Small intestine (tissue), 16 donors: ENCODE measurements around the gene LEF1. TPM values are rescaled to one million over a fixed set of nuclear protein-coding genes. Genes with fewer than 3 reads are reported as not detected.
A peak's percentile ranks its signal among the peaks of the same experiment; 100 is the strongest.

Experiments used
- DNase-seq, 2 donors: peaks; one replicate each; pipeline versions ENCODE4 v3.0.0 to v3.0.0-alpha.2; 2013
- FAIRE-seq: peaks from 2 replicates; lab custom pipeline; 2012; peaks lifted over from hg19 to GRCh38; lab: Jason Lieb, UNC
- H3K27ac ChIP-seq, 3 donors: one replicate each; pipeline ENCODE4 v1.5.1; 2013; ENCODE audit warnings: low read length in 2 of 3, mild to moderate bottlenecking in 2 of 3, control low read depth in 1 of 3, inconsistent platforms in 1 of 3, low read depth in 1 of 3, moderate library complexity in 1 of 3
- H3K27me3 ChIP-seq, 3 donors: one replicate each; pipeline ENCODE4 v1.6.1; 2013; ENCODE audit warnings: low read length in 3 of 3, inconsistent platforms in 1 of 3; ENCODE audit not compliant: control insufficient read depth in 3 of 3, insufficient read depth in 3 of 3
- H3K36me3 ChIP-seq, 3 donors: one replicate each; pipeline ENCODE4 v1.6.1; 2013; ENCODE audit warnings: low read length in 3 of 3, inconsistent platforms in 1 of 3, low read depth in 1 of 3, mild to moderate bottlenecking in 1 of 3, moderate library complexity in 1 of 3; ENCODE audit not compliant: control insufficient read depth in 3 of 3, insufficient read depth in 2 of 3
- H3K4me1 ChIP-seq, 3 donors: one replicate each; pipeline ENCODE4 v1.6.1; 2013; ENCODE audit warnings: low read length in 2 of 3, inconsistent platforms in 1 of 3, low read depth in 1 of 3, mild to moderate bottlenecking in 1 of 3, moderate library complexity in 1 of 3; ENCODE audit not compliant: control insufficient read depth in 3 of 3, insufficient read depth in 2 of 3
- H3K4me3 ChIP-seq, 3 donors: one replicate each; pipeline ENCODE4 v1.5.1; 2013; ENCODE audit warnings: low read length in 3 of 3, control low read depth in 1 of 3, inconsistent platforms in 1 of 3, low read depth in 1 of 3, mild to moderate bottlenecking in 1 of 3, moderate library complexity in 1 of 3
- H3K9me3 ChIP-seq, 2 donors: one replicate each; pipeline ENCODE4 v1.6.1; 2013; ENCODE audit warnings: low read depth in 1 of 2, low read length in 1 of 2; ENCODE audit not compliant: control insufficient read depth in 2 of 2, insufficient read depth in 1 of 2
- WGBS, 3 donors: extraction: QIAGEN DNeasy Blood & Tissue Kit; methylation state at CpG; one replicate each; pipeline ENCODE4 v1.1.7; 2013; 5-methylcytosine and 5-hydroxymethylcytosine counted together
- long read RNA-seq, 10 donors: transcript quantifications; one replicate each; lab custom pipeline, GENCODE V29; 2026
- polyA plus RNA-seq, 4 donors: library from polyadenylated mRNA; stranded (reverse) in 3 of 4; unstranded in 1 of 4; fragments of 200-250 nt in 3 of 4; fragments of 120-200 nt in 1 of 4; gene quantifications; one replicate each; pipeline versions ENCODE4 v1.2.1 to v1.2.3, GENCODE V29; 2013
- donor health status: healthy with polysubstance abuse.
- donor health status: control.
- donor health status: control.
- donor health status: Bipolar disorder and iron deficiency.
- donor health status: healthy.

The LEF1 gene
- 1 to 10 TPM in 3 of 4 donors, under 1 TPM in 1; 0.89 to 5.2 (median 3.7) TPM for polyA plus RNA-seq
- long read RNA-seq, donor 1 = 0 reads
- long read RNA-seq, donor 2, partial matches to known transcripts = 0 of 1 reads
- long read RNA-seq, donor 2, other reads (novel, unspliced or antisense) = 0 of 1 reads
- long read RNA-seq, donor 3, partial matches to known transcripts = 0 of 1 reads
- long read RNA-seq, donor 3, other reads (novel, unspliced or antisense) = 0 of 1 reads
- long read RNA-seq, donor 4 = 0 reads
- long read RNA-seq, donor 5, partial matches to known transcripts = 0 of 1 reads
- long read RNA-seq, donor 5, other reads (novel, unspliced or antisense) = 0 of 1 reads
- long read RNA-seq, donor 6, partial matches to known transcripts = 0 of 1 reads
- long read RNA-seq, donor 6, other reads (novel, unspliced or antisense) = 0 of 1 reads
- long read RNA-seq, donor 7, partial matches to known transcripts = 0 of 1 reads
- long read RNA-seq, donor 7, other reads (novel, unspliced or antisense) = 0 of 1 reads
- long read RNA-seq, donor 8 = 0 reads
- long read RNA-seq, donor 9, partial matches to known transcripts = 0 of 1 reads
- long read RNA-seq, donor 9, other reads (novel, unspliced or antisense) = 0 of 1 reads
- long read RNA-seq, donor 10, partial matches to known transcripts = 0 of 2 reads
- long read RNA-seq, donor 10, other reads (novel, unspliced or antisense) = 0 of 2 reads

- Histone ChIP-seq H3K27ac (no peak within 1 kb of the TSS), H3K4me1 (peaks cover 0 to 18% (median 5%) of the 10 kb centered on the region in 3 donors), H3K9me3 (no peaks in the 10 kb centered on the region), H3K36me3 (no peaks in the 10 kb centered on the region), H3K4me3 (peak within 1 kb of the TSS; percentile 35 to 71 (median 55)), H3K27me3 (peaks cover 23 to 82% (median 26%) of the 10 kb centered on the region in 3 donors)
- WGBS, 3 donors = 0 to 1% (median 1%) methylated on average over 41 to 61 of the region's 61 CpGs
- no peak for FAIRE-seq
- peak; percentile 54 to 75 for DNase-seq
Measured at GRCh38 chr4:108168671-108169523, at the start of gene LEF1. Gene LEF1, minus strand, starts transcription at chr4:108168932. Its CDS starts 1,165 bp downstream, at chr4:108167767.

- Histone ChIP-seq H3K27me3 (no peaks in the 10 kb centered on the region), H3K27ac (no peak overlapping the region), H3K4me3 (no peak overlapping the region), H3K4me1 (no peaks in the 10 kb centered on the region), H3K9me3 (no peaks in the 10 kb centered on the region), H3K36me3 (no peaks in the 10 kb centered on the region)
- FAIRE-seq (no peak), DNase-seq (no peak)
Measured at GRCh38 chr4:108216510-108216909, 47.8 kb upstream of the LEF1 start.

GRCh38 chr4:108215055-108215454, 46.3 kb upstream of the LEF1 start:
- Histone ChIP-seq H3K36me3 (no peaks in the 10 kb centered on the region), H3K9me3 (no peaks in the 10 kb centered on the region), H3K4me3 (no peak overlapping the region), H3K27ac (no peak overlapping the region), H3K27me3 (no peaks in the 10 kb centered on the region), H3K4me1 (no peaks in the 10 kb centered on the region)
- peak; percentile 3 to 43 for DNase-seq
- no peak for FAIRE-seq
- 77 to 88% (median 83%) methylated on average over 4 of the region's 4 CpGs for WGBS, 3 donors

- no peak for FAIRE-seq
- no peak for DNase-seq
- WGBS, 3 donors = 88 to 90% (median 90%) methylated on average over 4 of the region's 4 CpGs
Measured at GRCh38 chr4:108213723-108214122, 45.0 kb upstream of the LEF1 start.

GRCh38 chr4:108213308-108213707, 44.6 kb upstream of the LEF1 start:
- Histone ChIP-seq H3K36me3 (no peaks in the 10 kb centered on the region), H3K9me3 (no peaks in the 10 kb centered on the region), H3K27ac (no peak overlapping the region), H3K4me3 (no peak overlapping the region), H3K4me1 (no peaks in the 10 kb centered on the region), H3K27me3 (no peaks in the 10 kb centered on the region)
- DNase-seq = no peak
- 81 to 84% (median 82%) methylated on average over 3 of the region's 3 CpGs for WGBS, 3 donors
- no peak for FAIRE-seq

More at GRCh38 chr4:108213723-108214122, 45.0 kb upstream of the LEF1 start:
- Histone ChIP-seq H3K4me3 (no peak overlapping the region), H3K9me3 (no peaks in the 10 kb centered on the region), H3K36me3 (no peaks in the 10 kb centered on the region), H3K27me3 (no peaks in the 10 kb centered on the region), H3K4me1 (no peaks in the 10 kb centered on the region), H3K27ac (no peak overlapping the region)

- DNase-seq (no peak), FAIRE-seq (no peak)
- WGBS, 3 donors = 74 to 84% (median 77%) methylated on average over 5 of the region's 5 CpGs
- no peak overlapping the region for H3K4me3 ChIP-seq
- no peak overlapping the region for H3K27ac ChIP-seq
- H3K4me1 ChIP-seq = no peaks in the 10 kb centered on the region
- no peaks in the 10 kb centered on the region for H3K9me3 ChIP-seq
- no peaks in the 10 kb centered on the region for H3K36me3 ChIP-seq
- H3K27me3 ChIP-seq = no peaks in the 10 kb centered on the region
Measured at GRCh38 chr4:108210989-108211835, 42.5 kb upstream of the LEF1 start.

GRCh38 chr4:108209489-108209888, 40.8 kb upstream of the LEF1 start:
- DNase-seq = no peak

More at GRCh38 chr4:108209489-108209888, 40.8 kb upstream of the LEF1 start:
- no peaks in the 10 kb centered on the region for H3K9me3 ChIP-seq
- no peaks in the 10 kb centered on the region for H3K4me1 ChIP-seq
- no peaks in the 10 kb centered on the region for H3K27me3 ChIP-seq
- WGBS, 3 donors = 94 to 98% (median 98%) methylated on average over 2 of the region's 2 CpGs
- no peak for FAIRE-seq
- H3K36me3 ChIP-seq = no peaks in the 10 kb centered on the region
- H3K4me3 ChIP-seq = no peak overlapping the region
- H3K27ac ChIP-seq = no peak overlapping the region
